CD4-positive, alpha-beta T cell treated with Interleukin-1 beta for 1 hour (primary cell): ENCODE results near the gene ATL1.
"Not testable (repeated sequence)": the region's sequence is repeated elsewhere in the genome, so short reads cannot be mapped to it uniquely, and the experiment has no call there.

Experiments used
- DNase-seq, 2 donors: peaks; one replicate each; pipeline ENCODE4 v3.0.0-alpha.2; 2020 to 2022

The ATL1 gene

GRCh38 chr14:50664579-50664978 is 104.6 kb downstream of the ATL1 start:
- not testable (repeated sequence) for DNase-seq

- DNase-seq, result not testable (repeated sequence)
Measured at GRCh38 chr14:50665300-50665699, 105.4 kb downstream of the ATL1 start.

- peak; percentile 22 to 27 for DNase-seq
Measured at GRCh38 chr14:50666772-50667683, 107.1 kb downstream of the ATL1 start.

- peak; percentile 32 to 48 for DNase-seq
Measured at GRCh38 chr14:50667684-50667995, 107.7 kb downstream of the ATL1 start.

GRCh38 chr14:50667996-50668825 is 108.3 kb downstream of the ATL1 start, which contains the start of gene SAV1:
Gene SAV1 (minus strand): TSS chr14:50668306. CDS start chr14:50667967, 339 bp downstream.
- peak; percentile 52 to 56 for DNase-seq

- no peak for DNase-seq
Measured at GRCh38 chr14:50668826-50669143, 108.8 kb downstream of the ATL1 start.

- DNase-seq, result no peak
Measured at GRCh38 chr14:50669441-50669986, 109.6 kb downstream of the ATL1 start.

GRCh38 chr14:50670196-50670865 is 110.4 kb downstream of the ATL1 start:
- DNase-seq, result no peak

- no peak for DNase-seq
Measured at GRCh38 chr14:50670866-50671256, 110.9 kb downstream of the ATL1 start.

GRCh38 chr14:50675597-50675996 is 115.7 kb downstream of the ATL1 start:
- DNase-seq, result no peak

- no peak for DNase-seq
Measured at GRCh38 chr14:50676814-50677516, 117.0 kb downstream of the ATL1 start.

- no peak for DNase-seq
Measured at GRCh38 chr14:50677527-50678063, 117.7 kb downstream of the ATL1 start.

- DNase-seq, result no peak
Measured at GRCh38 chr14:50678163-50678562, 118.2 kb downstream of the ATL1 start.

GRCh38 chr14:50679674-50680073 is 119.7 kb downstream of the ATL1 start:
- DNase-seq, result no peak
